Activated T-cell treated with anti-CD3 and anti-CD28 coated beads for 4 hours (primary cell): Measurements from ENCODE around the gene CIAPIN1.
"Not testable (repeated sequence)": the region's sequence is repeated elsewhere in the genome, so short reads cannot be mapped to it uniquely, and the experiment has no call there.

Source experiments
- DNase-seq: peaks from one replicate; pipeline ENCODE4 v3.0.0-alpha.2; 2020

The CIAPIN1 gene

DNA sequence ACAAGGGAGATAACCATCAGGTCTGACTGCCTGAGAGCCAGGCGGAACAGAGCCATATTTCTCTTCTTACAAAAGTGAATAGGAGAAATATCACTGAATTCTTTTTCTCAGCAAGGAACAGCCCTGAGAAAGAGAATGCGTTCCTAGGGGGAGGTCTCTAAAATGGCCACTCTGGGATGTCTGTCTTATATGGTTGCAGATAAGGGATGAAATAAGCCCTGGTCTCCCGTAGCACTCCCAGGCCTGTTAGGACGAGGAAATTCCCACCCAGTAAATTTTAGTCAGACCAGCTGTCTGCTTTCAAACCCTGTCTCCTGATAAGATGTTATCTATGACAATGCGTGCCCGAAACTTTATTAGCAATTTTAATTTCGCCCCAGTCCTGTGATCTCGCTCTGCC lies 7.2 kb downstream of the CIAPIN1 start:
- DNase-seq = not testable (repeated sequence)

DNA sequence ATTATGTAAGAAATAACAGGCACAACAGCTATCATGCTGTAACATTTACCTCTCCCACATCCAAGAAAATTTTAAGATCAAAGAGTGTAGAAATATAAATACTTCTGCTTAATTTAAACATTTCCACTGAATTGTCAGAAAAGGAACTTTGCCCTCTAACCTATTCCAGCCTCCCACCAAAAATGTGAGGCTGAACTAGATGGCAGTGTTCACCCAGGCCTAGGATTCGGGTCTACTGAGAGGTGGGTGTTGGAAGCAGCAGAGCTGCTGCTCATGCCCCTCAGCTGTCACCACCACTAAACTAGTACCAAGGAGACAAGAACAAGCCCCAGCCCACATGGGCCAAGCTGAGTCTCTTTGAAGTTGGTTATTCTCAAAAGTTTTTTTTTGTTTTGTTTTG lies 11.3 kb downstream of the CIAPIN1 start:
- DNase-seq = no peak

DNA sequence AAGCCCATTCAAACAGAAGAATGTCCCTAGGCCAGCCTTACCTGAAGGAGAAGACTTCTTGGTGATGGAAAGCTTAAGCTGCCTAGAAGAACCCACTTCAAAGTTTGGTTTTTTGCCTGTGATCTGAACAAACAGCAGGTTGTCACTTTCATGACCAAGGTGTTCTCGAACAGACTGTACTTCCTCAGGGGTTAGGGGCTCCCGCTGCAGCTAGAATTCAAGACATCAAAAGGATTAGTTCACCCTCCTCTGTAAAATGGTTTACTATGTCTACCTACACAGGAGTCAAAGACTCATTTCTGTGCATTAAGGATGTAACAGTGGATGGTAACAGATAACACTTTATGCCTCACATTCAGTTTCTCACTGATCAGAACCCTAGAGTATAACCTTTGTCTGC lies 13.2 kb downstream of the CIAPIN1 start:
- DNase-seq = no peak

DNA sequence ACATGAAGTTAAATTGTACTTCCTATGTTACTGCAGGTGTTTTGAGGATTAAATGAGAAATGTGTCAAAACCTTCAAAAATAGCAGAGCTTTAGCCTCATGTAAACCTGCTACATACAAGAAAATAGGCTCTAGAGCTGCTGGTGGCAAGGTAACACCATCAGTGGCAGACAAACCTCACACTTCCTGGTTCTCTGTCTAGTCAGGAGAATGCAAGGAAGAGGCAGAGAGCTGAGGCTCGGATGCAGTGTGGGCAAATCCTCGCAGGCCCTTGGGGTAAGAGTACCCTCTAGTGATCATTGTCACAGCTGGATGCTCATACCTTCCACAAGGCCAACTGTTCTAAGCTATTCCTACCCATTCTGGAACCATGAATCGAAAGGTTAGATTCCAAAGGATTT lies 14.2 kb downstream of the CIAPIN1 start:
- DNase-seq = no peak

DNA sequence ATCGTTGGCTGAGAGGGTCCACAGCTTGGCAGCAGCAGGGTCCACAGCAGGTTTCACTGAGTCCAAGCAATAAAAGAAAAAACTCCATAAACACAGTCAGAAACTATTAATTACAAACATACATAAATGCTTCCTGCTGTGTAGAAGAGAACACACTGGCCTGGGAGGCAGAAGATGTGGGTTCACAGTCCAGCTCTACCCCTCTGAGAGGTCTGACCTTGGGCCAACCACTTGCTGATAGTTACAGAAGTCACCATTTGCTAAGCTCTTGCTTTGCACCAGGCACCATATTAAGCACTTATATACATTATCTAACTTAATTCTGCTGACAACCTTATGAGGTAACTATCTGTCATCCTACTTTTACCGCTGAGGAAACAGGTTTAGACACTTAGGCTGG lies 14.7 kb downstream of the CIAPIN1 start:
- no peak for DNase-seq

DNA sequence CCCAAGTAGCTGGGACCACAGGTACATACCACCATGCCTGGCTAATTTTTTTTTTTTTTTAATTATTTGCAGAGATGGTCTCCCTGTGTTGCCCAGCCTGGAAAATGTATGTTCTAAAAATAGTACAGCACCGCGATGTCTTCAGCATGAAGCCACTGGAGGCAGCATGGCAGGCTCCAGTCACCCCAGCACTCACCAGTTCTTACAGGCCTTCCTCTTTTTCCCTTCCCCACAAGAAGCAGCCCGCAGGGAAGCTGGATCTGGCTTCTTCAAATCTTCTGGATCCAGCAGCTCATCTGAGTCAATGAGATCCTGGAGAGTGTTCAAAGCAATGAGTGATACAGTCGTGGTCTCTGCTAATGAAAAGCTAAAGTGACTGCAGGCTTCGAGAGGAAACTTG lies 16.2 kb downstream of the CIAPIN1 start:
- DNase-seq = no peak

DNA sequence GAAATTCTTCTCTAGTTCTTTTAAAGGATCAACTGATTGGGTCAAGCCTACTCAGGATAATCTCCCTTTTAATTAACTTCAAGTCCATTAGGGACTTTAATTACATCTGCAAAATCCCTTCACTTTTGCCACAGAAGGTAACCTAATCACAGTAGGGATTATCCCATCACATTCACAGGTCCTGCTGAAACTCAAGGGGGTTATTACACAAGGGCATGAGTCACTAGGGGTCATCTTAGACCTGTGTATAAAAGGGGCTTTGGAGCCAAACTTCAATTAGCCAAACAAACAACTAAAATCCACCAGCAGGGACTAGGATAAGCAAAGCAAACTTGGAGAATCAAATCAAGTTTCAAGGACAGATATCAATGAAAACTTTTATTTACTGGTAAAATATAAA lies 19.4 kb downstream of the CIAPIN1 start:
- no peak for DNase-seq

DNA sequence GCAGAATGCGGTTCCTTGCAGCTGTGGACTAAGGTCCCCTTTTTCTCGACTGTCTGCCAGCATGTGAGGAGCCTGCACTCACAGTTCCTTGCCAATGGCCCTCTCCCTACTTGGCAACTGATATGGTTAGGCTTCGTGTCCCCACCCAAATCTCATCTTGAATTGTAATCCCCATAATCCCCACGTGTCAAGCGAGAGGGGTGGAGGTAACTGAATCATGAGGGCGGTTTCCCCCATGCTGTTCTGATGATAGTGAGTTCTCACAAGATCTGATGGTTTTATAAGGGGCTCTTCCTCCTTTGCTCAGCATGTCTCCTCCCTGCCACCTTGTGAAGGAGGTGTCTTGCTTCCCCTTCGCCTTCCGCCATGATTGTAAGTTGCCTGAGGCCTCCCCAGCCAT lies 19.9 kb downstream of the CIAPIN1 start:
- DNase-seq = no peak

DNA sequence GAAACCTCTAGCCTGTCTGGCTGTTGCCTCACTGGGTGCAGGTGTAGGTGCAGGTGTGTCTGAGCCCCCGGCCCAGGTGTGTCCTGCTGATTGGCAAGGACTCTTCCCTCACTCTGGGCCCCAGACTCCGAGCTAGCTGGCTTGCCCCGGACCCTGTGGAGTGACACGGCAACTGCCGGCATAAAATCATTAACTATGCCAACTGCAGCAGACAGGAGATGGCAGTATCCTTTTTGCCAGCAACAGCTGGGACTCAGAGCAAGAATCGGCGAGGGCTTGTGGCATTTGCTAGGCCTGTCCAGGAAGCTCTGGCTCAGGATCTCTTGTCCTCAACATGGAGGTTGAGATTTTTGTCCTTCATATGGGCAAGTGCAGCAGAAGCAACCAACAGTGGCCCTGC lies 20.8 kb downstream of the CIAPIN1 start:
- DNase-seq = no peak

DNA sequence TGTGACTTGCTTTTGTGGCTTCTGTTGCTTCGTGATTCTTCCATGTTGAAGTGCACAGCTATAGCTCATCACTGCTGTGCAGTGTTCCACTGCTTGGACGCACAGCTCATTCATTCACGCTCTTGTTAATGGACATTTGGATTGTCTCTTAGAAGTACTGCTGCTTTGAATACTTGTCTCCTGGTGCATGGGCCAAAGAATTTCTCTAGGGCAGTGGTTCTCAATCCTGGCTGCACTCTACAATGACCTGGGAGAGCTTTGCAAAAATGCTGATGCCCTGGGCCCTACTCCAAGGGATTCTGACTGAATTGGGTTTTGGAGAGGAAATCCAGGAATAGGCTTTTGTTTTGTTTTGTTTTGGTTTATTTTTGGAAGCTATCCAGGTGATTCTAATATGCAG lies 22.6 kb downstream of the CIAPIN1 start:
- no peak for DNase-seq

DNA sequence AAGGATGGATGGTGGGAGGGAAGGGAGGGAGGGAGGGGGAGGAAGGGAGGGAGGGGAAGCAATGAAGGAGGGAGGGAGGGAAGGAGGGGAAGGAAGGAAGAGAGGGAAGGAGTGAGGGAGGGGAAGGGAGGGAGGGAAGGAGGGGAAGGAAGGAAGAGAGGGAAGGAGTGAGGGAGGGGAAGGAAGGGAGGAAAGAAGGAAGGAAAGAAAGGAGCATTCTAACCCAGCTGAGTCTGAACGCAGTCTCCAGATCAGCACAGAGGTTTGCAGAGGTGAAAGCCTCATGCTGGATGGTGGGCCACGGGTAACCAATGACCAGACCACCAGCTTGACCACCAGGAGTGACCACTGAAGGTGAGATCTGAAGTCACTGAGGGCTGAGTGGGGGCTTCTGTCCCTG lies 24.0 kb downstream of the CIAPIN1 start:
- DNase-seq = no peak

DNA sequence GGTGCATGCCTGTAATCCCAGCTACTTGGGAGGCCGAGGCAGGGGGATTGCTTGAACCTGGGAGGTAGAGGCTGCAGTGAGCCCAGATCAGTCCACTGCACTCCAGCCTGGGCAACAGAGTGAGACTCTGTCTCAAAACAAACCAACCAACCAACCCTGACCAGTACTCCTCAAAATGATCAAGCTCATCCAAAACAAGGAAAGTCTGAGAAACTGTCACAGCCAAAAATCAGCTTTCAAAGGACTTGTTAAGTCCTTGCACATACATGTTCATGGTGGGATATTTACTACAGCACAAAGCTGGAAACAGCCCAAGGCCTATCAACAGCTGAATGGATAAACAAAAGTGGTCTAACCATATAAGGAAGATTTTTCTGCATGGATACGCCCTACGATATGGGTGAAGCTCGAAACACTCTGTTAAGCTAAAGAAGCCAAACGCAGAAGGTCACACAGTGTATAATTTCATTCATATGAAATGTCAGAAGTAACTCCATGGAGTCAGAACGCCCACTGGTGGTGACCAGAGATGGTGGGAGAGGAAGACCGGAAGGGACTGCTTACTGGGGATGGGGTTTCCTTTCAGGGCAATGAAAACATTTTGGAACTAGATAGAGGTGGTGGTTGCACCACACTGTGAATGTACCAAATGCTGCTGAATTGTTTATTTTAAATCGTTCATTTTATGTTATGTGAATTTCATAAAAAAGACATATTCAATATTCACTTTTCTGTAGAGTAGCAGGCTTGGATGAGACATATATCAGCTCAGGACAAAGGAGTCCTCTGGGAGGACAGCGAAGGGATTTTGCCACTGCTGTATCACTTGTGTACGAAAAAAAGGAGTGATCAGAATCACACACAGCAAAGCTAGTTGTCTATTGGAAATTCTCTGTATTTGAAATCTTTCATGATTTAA lies 24.9 kb downstream of the CIAPIN1 start:
- no peak for DNase-seq

DNA sequence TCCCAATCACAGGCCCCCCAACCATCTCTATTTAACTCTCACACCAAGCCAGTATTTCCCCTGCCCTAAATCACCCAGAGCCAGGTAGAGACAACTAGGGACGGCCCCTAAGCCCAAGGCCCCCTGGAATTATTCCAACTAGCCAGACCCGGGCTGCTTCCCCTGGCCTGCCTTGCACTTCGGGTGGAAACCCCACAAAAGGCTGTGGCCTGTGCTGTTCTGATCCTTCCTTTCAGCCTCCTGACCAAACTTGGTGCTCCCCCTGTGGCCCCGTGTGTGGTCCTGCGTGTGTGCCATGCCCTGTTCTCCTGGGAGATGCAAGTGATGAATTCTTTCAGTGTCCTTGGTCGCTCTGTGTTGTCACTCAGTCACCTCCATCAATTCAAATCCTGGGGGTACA lies 27.7 kb downstream of the CIAPIN1 start:
- DNase-seq = no peak

DNA sequence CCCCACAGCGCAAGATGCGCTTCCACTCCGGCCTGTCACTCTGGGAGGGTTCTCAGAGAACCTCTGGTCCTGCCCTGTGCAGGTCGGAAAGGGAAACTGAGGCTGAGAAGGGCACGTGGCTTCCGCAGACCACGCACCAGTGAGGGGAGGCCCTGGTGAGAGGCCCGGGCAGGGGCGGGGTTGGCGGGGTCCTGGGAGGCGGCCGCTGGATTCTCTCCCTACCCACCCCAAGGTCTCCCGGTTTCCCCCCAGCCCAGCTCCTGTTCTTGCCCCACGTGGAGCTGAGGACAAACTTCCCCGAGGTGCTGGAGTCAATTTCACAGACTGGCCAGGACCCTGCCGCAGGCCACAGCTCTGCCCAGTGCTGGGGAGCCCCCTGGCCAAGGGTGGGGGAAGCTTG lies 31.1 kb downstream of the CIAPIN1 start:
- no peak for DNase-seq

DNA sequence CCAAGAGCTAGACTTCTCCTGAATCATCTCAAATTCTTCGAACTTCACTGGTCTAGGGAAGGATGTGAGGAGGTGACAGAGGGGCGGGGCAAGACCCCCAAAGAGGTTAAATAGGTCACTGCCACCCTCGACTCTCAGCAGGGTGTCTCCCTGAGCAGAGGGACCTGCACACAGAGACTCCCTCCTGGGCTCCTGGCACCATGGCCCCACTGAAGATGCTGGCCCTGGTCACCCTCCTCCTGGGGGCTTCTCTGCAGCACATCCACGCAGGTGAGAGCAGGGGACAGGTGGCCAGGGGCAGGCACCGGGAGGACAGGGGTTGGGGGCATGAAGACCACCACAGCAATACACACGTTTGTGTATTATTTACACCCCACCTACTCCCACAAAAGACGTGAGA lies 33.5 kb downstream of the CIAPIN1 start:
- no peak for DNase-seq

DNA sequence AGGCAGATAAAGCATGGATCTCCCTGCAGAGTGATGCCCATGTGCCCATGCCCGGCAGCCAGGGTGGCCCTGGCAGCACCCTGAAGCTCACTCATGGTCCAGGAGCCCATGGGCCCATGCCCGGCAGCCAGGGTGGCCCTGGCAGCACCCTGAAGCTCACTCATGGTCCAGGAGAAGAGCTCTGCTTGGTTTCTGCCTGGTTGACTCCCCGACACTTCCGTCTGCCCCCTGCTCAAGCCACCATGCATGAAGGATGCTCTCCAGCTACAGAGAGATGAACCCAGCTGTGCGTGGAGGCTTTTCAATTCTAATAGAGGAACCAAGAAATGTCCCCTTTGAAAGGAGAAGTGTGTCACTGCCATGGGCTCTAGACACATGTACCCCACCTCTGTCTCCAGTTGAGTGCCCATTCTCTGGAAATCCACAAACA lies 33.9 kb downstream of the CIAPIN1 start:
- DNase-seq = no peak

DNA sequence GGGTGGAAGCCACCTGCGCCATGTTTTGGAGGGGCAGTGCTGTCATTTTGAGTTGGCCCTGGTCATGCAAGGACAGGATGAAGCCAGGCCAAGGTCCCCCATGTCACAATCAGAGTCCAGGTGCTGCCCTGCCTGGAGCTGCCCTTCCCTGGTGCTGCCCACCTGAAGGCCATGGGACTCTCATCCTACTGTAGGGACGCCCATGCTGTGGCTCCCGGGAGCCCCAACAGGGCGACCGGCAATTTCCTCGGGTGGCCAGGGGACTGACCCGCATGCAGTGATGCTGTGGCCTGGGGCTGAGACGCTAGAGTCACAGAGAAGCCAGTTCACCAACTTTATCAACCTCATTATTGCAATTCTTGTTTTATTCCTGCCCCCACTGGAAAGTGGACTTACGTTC lies 34.6 kb downstream of the CIAPIN1 start:
- no peak for DNase-seq

DNA sequence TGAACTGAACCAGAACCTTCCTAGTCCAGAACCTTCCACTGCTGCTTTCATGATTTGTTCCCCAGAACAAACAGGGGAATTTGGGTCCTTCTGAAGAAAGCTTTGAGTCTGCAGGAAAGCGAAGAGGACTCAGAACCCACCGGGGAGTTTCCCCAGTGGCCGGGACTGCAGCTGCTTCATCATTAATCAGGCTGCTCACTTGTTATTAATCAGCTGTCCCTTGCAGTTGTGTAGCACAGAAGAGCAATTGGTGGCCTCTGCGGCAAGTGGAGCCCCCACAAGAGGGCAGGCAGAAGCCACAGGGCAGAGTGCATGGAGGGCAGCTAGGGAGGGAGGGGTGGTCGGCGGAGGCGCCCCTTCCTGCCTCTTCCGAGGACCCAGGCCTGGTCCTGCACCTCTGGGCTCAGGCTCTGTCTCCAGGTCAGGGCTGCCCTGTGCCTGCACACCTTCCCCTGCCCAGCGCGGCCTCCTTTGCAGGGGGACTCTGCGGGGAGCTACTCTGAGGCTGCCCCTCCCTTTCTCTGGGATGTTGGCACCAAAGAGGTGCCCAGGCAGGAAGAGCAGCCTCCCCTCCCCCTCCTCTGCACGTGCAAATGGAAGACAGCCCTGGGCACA lies 35.7 kb downstream of the CIAPIN1 start:
- no peak for DNase-seq

DNA sequence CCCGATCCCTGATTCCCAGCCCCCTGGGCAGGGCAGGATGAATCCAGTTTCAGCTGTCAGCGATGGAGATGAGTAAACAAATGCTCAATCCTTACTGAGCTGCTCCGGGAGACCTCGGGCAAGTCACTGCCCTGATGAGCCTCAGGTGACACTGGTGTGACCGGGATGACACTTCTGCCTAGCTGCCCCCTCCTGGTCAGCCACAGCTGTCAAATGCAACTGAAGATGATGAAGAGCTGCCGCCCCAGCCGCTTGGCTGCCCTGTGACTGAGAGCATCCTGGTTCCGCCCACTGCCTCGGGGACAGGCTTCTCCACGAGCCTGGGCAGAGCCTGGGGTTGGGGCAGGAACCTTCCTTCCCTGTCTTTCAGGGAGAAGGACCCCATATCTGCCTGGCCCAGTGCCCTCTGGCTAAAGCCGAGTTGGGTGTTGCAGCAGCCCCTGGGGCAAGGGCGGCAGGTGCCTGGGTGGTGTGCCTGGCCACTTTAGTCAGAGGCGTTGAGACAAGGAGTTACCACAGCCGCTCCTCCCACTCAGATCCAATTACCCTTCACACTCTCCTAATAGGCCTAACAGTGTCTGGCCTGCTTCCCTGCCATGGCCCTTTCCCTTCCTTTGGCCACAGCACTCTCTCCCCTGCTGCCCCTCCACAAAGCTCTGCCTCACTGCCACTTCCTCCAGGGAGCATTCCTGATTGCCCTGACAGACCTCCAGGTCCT lies 37.2 kb downstream of the CIAPIN1 start:
- DNase-seq = no peak

DNA sequence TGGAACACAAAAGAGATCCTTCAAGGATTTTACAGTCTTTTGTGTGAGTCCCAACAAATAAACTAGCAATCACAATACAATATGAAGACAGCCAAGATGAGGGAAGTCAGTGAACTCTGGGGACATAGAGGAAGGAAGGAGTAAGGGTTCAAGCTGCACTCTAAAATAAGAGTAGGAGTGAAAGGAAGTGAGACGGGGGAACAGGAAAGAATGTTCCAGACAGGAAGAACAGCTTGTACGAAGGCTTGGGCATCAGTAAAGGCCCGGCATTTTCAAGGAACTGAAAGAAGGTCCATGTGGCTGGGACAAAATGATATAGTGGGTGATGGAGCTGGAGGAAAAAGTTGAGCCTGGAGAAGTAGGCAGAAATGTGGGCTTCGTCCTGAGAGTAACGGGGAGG lies 38.1 kb downstream of the CIAPIN1 start:
- no peak for DNase-seq

DNA sequence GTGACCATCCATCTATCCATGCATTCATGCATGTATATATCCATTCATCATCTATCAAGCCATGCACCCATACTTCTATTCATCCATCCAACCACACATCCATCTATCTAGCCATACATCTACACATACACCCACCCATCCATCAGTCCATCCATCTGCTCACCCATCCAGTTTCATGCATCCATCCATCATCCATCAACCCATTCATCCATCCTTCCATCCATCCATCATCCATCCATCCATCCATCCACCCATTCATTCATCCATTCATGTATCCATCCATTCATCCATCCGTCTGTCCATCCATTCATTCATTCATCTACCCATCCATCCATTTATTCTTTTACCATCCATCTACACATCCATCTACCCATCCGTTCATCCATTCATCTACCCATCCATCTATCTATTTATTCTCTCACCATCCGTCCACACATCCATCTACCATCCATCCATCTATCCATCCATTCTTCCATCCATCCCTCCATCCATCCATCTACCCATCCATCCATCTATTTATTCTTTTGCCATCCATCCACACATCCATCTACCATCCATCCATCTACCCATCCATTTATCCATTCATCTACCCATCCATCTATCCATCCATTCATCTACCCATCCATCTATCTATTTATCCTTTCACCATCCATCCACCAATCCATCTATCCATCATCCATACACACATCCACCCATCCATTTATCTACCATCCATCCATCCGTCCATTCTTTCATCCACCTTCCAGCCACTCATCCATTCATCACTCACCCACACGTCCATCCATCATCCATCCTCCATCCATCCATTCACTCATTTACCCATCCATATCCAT lies 39.4 kb downstream of the CIAPIN1 start:
- DNase-seq = no peak

DNA sequence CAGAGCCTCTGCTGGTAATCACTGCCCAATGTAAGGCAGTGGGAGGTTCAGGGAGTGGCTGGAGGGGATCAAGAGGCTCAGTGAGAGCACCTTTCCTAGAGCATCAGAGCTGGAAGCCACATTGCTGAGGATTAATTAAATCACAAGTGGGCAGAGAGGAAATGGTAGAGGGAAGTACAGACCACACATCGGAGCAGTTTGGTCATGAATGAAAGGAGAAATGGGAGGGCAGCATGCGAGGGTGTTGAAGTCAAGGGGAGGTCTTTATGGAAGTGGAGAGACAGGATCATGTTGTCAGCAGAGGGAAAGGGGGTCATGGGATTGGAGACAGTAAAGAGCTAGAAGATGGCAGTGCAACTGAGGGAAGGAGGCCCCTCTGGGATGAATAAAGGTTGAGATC lies 40.3 kb downstream of the CIAPIN1 start:
- DNase-seq = no peak

DNA sequence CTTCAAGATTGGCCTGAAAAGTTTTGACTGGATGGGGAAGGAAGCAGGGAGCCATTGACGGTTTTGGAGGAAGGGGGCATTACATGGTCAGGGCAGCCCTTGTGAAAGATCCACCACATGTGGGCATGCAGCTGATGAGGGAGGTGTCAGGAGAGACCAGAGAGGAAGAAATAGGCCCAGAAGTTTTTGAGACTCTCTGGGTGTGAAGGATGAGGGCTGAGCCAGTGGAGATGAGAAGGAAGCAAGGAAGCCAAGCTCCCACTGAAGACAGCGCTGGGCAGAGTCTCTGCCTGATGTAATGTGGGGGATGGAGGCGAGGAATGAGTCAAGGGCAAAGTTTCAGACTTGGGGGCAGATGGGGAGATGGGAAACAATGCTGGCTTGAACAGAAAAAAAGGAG lies 42.1 kb downstream of the CIAPIN1 start:
- DNase-seq = no peak
